CD4-positive, alpha-beta T cell treated with Interleukin-15 for 4 hours (primary cell): ENCODE data around the gene G3BP1.
"Not testable (repeated sequence)": the region's sequence is repeated elsewhere in the genome, so short reads cannot be mapped to it uniquely, and the experiment has no call there.

Experiments
- DNase-seq: peaks from one replicate; pipeline ENCODE4 v3.0.0-alpha.2; 2020; ENCODE audit warnings: low spot score

The G3BP1 gene

DNA sequence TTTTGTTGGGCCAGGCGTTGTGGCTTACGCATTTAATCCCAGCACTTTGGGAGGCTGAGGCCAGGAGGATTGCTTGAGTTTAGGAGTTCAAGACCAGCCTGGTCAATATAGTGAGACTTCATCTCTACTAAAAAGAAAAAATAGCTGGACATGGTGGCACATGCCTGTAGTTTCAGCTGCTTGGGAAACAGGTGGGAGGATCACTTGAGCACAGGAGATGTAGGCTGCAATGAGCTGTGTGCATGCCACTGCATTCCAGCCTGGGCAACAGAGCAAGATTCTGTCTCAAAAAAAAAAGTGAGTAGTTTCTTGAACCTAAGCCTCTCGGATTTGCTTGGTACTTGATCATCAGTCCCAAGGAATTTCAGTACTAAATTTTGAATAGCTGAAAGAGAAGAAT, 26.9 kb downstream of the G3BP1 start:
- DNase-seq, result no peak

DNA sequence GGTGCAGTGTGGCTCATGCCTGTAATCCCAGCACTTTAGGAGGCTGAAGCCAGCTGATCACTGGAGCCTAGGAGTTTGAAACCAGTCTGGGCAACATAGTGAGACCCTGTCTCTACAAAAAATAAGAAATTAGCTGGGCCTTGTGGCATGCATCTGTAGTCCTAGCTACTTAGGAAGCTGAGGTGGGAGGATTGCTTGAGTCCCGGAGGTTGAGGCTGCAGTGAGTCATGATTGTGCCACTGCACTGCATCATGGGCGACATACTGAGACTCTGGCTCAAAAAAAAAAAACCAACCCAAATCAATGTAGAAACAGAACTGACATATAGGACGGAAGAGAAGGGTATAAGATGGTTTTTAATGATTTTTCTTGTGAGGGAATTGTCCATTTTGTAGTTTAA, 27.7 kb downstream of the G3BP1 start:
- no peak for DNase-seq

DNA sequence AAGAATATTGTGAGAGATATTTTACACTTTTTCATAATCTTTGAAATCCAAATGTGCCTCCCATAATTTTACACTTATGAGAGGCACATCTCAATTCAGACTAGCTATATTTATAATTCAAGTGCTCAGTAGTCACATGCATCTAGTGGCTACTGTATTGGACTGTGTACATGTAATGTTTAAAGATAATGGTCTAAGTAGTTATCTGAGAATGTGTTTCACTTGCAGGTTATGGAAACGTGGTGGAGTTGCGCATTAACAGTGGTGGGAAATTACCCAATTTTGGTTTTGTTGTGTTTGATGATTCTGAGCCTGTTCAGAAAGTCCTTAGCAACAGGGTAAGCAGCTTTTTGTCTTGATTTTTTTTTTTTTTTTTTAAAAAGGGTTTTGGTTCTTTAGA, 28.8 kb downstream of the G3BP1 start:
- no peak for DNase-seq

- DNase-seq, result no peak
These were observed 33.9 kb downstream of the G3BP1 start for GRCh38 chr5:151805414-151806223.

- no peak for DNase-seq
These were observed 36.9 kb downstream of the G3BP1 start for GRCh38 chr5:151808451-151809169.

- DNase-seq, result no peak
These were observed 38.7 kb downstream of the G3BP1 start for GRCh38 chr5:151810449-151810848.

DNA sequence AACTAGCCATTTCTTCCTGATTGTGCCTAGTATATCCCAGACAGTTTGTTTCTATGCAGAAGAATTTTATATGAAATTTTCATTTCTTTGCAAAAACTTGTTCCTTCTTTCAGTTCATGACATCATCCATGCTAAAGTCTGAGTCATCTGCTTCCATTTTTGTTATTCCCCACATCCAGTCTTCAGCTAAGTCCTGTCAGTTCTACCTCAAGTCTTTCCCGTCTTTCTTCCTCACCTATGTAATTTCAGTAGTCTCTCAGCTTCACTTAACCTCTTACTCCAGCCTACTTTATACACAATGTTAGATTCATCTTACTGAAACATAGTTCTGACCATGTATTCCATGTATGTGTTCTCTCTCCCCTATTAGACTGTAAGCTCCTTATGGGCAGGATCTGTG, 39.1 kb downstream of the G3BP1 start:
- DNase-seq, result no peak

- no peak for DNase-seq
These were observed 40.0 kb downstream of the G3BP1 start for GRCh38 chr5:151811593-151812321.

DNA sequence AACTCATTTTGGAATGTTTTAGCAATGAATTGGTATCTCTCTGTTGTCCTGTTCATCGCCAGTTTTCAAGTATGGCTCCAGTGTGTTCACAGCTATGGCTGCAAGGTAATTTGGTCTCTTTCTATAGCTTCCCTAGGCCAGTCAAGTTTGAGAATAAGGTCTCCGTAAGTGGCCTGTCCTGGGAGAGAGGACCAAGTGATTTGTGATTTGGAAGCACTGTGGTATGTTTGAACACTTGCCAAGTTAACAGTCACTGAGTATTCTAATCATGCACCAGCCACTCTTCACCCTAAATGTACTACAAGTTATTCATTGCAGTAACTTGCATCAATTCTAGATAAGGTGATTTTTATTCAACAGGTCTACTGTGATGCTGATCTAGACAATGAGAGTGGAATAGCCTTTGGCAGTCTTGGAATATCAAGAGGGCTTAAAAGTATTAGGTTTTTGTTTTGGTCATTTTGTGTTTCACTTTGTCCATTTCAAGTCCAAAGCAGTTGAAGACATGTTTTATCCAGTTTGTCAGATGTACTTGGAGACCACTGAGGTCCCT, 41.1 kb downstream of the G3BP1 start:
- no peak for DNase-seq

DNA sequence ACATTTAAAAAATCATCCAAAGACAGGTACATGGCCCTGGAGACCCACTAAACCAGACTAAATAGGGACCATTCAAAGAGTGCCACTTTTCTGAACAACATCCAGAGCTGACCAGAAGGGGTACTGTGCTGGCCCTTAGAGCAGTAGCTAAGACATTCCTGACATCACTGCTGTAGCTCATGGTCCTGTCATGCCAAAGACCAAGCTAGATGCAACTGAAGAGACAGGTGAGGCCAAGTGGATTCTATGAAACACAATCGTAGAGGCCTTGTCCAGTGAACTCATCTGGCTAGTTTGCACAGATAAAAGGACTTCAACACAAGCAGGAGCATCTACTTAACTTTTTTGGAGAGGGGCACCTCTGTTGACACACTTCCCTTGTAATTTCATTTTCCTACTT, 43.3 kb downstream of the G3BP1 start:
- no peak for DNase-seq

GRCh38 chr5:151819830-151820229, 48.1 kb downstream of the G3BP1 start:
- no peak for DNase-seq

- no peak for DNase-seq
These were observed 48.5 kb downstream of the G3BP1 start for GRCh38 chr5:151820271-151820670.

DNA sequence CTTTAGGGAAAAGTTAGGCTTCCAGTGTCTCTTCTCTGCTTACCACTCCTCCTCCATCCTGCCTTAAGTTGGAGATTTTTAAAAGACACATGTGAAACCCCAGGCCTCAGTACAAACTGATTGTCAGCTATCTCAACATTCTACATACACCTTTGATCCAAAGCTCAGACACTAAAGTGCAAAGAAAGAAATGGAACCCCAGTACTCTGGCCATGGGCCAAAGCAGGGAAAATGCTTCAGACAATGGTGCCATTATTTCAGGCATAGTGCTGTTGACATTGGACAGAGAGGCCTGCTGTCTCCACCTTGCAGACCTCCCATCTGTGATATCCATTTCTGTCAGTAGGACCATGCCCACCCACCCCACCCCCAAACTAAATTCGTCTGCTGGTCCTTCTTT, 49.1 kb downstream of the G3BP1 start:
- DNase-seq, result no peak

DNA sequence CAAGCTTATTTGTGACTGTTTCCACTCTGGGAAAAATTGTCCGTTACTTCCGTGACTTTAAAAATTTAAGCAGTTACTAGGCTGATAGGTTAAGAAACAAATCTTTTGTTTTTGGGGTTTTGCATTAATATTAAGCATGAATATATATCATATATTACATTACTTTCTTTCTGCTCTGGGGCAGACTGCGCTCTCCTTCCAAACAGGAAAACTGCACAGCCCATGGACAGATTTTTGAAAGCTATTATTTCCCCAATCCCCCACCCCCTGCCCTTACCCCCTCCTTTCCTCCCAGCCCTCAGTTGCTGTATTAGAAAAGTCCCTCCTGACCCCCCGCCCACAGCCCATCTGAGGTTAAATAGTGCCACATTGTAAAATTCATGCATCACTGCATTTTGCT, 50.4 kb downstream of the G3BP1 start:
- no peak for DNase-seq

DNA sequence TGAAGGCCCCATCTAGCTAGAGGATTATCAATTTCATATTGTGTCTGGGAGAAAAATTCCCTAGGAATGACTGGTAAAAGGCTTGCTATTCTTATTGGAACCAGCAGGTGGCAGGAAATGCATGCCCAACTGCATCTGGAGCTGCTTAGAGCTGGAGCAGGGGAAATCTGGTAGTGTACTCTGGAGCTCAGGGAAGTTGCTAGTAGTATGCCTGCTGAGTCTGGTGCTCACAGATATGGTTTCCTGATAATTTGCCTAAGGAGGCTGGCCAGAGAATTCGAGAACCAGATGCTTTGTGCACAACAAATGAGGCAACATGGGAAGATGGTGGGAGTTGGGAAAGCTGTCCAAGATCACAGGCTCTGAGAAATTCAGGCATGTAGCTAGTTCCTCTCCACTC, 53.7 kb downstream of the G3BP1 start:
- DNase-seq, result peak; percentile 50

GRCh38 chr5:151829370-151829769, 57.6 kb downstream of the G3BP1 start:
- no peak for DNase-seq

DNA sequence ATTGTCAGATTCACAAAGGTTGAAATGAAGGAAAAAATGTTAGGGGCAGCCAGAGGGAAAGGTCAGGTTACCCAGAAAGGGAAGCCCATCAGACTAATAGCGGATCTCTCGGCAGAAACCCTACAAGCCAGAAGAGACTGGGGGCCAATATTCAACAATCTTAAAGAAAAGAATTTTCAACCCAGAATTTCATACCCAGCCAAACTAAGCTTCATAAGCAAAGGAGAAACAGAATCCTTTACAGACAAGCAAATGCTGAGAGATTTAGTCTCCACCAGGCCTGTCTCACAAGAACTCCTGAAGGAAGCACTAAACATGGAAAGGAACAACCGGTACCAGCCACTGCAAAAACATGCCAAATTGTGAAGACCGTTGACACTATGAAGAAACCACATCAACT, 61.1 kb downstream of the G3BP1 start:
- DNase-seq, result not testable (repeated sequence)

- DNase-seq, result no peak
These were observed 75.0 kb downstream of the G3BP1 start for GRCh38 chr5:151846765-151847164.

DNA sequence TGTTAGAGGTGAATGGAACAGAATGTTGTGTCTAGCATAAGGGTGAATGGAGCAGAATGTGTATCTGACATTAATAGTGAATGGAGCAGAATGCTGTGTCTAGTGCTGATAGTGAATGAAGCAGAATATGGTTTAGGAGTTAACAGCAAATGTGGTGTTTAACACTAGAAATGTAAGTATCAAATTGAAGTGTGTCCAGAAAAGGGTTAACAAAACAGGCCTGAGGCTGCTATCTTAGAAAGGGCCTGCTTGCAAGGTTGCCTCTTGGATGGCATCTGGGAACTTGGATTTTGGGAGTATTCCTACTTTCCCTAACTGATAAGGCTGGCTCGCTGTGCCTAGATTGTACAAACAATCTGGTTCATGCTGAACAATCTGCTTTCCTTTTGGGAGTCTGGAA, 76.1 kb downstream of the G3BP1 start:
- DNase-seq, result no peak

- no peak for DNase-seq
These were observed 83.9 kb downstream of the G3BP1 start for GRCh38 chr5:151855701-151856100.

- DNase-seq, result no peak
These were observed 85.1 kb downstream of the G3BP1 start for GRCh38 chr5:151856861-151857260.

- DNase-seq, result not testable (repeated sequence)
These were observed 89.1 kb downstream of the G3BP1 start for GRCh38 chr5:151860867-151861266.
